Occipital lobe (tissue), 2 donors: ENCODE results near the gene RBMS1. TPM values are rescaled to one million over a fixed set of nuclear protein-coding genes. Genes with fewer than 3 reads are reported as not detected.

Experiments
- DNase-seq: peaks from one replicate; lab custom pipeline; 2025; lab: John Stamatoyannopoulos, UW
- total RNA-seq: library from RNA; depleted of rRNA; stranded (reverse); fragments of >200 nt; gene quantifications from one replicate; pipeline ENCODE4 v1.2.3, GENCODE V29; 2014

Gene RBMS1
- total RNA-seq, 1 donor from 2014 or later: 7.8 TPM

GRCh38 chr2:160256507-160256906, 237.1 kb downstream of the RBMS1 start:
- no peak for DNase-seq

- no peak for DNase-seq
These were observed 238.2 kb downstream of the RBMS1 start for GRCh38 chr2:160255408-160255807.

- DNase-seq: no peak
These were observed 239.3 kb downstream of the RBMS1 start for GRCh38 chr2:160254189-160254762.

- DNase-seq: no peak
These were observed 240.0 kb downstream of the RBMS1 start for GRCh38 chr2:160253440-160254188.

GRCh38 chr2:160252900-160253299, 240.7 kb downstream of the RBMS1 start:
- no peak for DNase-seq

GRCh38 chr2:160252278-160252887, 241.2 kb downstream of the RBMS1 start:
- no peak for DNase-seq

- no peak for DNase-seq
These were observed 242.0 kb downstream of the RBMS1 start for GRCh38 chr2:160251569-160251968.

- DNase-seq: no peak
These were observed 243.7 kb downstream of the RBMS1 start for GRCh38 chr2:160249876-160250275.

- DNase-seq: no peak
These were observed 246.1 kb downstream of the RBMS1 start for GRCh38 chr2:160247296-160248035.

GRCh38 chr2:160246356-160246755, 247.3 kb downstream of the RBMS1 start:
- DNase-seq: no peak

- no peak for DNase-seq
These were observed 247.9 kb downstream of the RBMS1 start for GRCh38 chr2:160245614-160246155.

GRCh38 chr2:160242893-160243564, 250.6 kb downstream of the RBMS1 start:
- DNase-seq: no peak

- DNase-seq: no peak
These were observed 252.1 kb downstream of the RBMS1 start for GRCh38 chr2:160241251-160242137.

- DNase-seq: no peak
These were observed 254.2 kb downstream of the RBMS1 start for GRCh38 chr2:160239436-160239835.

- DNase-seq: no peak
These were observed 255.2 kb downstream of the RBMS1 start for GRCh38 chr2:160238392-160238791.

- no peak for DNase-seq
These were observed 260.6 kb downstream of the RBMS1 start for GRCh38 chr2:160232905-160233475.

GRCh38 chr2:160229591-160229990, 264.0 kb downstream of the RBMS1 start:
- DNase-seq: no peak

- no peak for DNase-seq
These were observed 265.3 kb downstream of the RBMS1 start for GRCh38 chr2:160228141-160228917.

GRCh38 chr2:160227293-160227915, 266.2 kb downstream of the RBMS1 start:
- no peak for DNase-seq
